LNCAP (cell line): ENCODE measurements around the gene GTPBP3.
A peak's percentile ranks its signal among the peaks of the same experiment; 100 is the strongest.

ENCODE experiments used
- TF ChIP-seq, protein P1 (sequence below): fragments of 450-650 bp; IDR thresholded peaks from 2 replicates; pipeline ENCODE4 v1.5.1; 2017; ENCODE audit warnings: mild to moderate bottlenecking

Gene GTPBP3

GRCh38 chr19:17327654-17328516 lies 9.5 kb upstream of the GTPBP3 start:
- TF ChIP-seq, protein P1, sequence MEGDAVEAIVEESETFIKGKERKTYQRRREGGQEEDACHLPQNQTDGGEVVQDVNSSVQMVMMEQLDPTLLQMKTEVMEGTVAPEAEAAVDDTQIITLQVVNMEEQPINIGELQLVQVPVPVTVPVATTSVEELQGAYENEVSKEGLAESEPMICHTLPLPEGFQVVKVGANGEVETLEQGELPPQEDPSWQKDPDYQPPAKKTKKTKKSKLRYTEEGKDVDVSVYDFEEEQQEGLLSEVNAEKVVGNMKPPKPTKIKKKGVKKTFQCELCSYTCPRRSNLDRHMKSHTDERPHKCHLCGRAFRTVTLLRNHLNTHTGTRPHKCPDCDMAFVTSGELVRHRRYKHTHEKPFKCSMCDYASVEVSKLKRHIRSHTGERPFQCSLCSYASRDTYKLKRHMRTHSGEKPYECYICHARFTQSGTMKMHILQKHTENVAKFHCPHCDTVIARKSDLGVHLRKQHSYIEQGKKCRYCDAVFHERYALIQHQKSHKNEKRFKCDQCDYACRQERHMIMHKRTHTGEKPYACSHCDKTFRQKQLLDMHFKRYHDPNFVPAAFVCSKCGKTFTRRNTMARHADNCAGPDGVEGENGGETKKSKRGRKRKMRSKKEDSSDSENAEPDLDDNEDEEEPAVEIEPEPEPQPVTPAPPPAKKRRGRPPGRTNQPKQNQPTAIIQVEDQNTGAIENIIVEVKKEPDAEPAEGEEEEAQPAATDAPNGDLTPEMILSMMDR = peak; percentile 80

GRCh38 chr19:17328517-17329365 lies 8.6 kb upstream of the GTPBP3 start:
- TF ChIP-seq, protein P1 = no peak

DNA sequence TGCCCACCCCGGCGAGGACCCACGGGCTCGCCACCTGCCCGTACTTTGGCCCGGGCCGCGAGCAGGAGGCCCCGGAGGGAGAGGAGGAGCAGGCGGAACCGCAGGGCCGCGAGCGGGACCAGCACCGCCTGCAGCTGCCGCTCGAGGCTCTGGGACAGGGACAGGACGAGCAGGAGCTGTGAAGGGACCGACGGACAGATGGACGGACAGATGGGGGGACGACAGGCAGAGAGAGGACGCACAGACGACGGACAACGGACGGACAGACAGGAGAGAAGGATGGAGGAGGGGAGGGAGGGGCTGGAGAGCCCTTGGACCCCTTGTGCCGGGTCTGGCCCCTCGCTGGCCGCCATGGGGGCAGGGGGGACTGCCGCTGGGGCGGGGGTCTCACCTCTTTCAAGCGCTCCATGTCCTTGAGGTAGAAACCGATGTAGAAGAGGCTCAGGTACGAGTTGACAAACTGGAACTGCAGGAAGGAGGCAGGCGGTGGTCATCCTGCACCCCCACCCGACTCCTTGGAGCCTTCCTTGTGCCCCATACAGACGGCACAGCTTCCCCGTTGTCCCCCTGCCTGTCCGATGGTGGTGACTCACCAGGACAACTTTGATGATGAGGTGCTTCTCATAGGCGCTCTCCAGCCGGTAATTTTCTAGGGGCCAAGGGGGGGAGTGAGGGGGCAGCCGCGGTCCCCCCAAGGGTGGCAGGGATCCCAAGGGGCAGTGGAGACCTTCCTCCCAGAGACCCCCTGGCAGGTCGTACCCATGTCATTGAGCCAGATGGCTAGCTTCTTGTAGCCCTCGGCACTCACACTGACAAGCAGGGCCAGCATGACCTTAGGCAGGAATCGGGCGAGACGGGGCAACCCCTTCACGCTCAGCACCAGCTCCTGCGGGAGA lies 7.7 kb upstream of the GTPBP3 start:
- TF ChIP-seq, protein P1 = no peak

DNA sequence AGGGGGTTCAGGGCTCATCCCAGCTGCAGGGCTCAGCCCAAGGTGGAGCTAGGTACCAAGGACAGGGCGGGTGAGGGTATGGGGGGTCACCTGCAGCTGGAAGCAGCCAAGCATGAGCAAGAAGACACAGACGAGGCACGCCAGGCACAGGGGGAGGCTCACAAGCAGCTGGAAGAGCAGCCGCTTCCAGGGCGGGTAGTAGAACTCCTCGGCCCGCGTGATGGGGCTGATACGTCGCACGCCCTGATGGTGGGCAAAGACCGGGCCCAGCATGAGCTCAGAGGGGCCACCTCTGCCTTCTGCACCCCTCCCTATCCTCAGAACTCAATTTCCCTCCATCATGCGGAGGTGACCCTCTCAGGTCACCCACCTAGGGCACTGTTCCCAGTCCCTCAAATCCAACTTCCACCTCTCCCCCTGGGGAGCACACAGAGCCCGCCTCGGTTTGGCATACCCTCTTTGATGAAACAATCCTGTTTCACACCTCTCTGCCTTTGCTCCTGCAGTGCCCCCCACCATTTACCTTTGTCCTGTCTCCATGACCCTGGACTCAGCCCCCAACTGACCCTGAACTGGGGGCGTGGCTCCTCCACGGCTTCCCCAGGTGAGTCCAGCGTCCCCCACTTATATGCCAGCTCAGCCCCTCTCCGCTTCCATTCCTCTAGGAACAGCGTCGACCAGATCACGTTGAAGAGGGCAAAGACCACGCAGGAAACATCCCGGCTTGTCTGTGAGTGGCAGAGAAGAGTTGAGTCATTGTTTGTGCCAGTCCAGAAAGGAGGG lies 6.9 kb upstream of the GTPBP3 start:
- TF ChIP-seq, protein P1 = no peak

DNA sequence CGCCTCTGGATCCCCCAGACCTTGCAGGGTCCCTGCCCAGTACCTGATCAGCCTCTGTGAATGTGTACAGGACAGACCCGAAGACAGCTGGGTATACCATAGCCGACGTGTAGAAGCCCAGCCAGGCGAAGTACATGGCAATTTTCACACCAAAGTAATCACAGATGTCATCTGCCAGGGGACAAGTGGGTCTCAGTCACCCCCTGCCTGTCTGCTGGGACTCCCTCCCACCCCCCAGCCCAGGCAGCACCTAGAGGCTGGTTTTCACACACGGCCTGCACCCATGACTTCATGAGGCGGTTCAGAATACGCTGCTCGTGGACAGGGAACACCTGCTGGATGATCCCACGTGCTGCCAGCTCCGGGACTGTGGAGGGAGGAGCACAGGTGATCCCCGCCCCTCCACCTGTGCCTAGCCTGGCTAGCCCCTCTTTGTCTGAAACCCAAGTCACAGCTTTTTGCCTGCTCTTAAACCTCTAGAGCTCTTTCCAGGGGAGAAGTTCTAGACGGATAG lies 6.3 kb upstream of the GTPBP3 start:
- TF ChIP-seq, protein P1 = no peak

DNA sequence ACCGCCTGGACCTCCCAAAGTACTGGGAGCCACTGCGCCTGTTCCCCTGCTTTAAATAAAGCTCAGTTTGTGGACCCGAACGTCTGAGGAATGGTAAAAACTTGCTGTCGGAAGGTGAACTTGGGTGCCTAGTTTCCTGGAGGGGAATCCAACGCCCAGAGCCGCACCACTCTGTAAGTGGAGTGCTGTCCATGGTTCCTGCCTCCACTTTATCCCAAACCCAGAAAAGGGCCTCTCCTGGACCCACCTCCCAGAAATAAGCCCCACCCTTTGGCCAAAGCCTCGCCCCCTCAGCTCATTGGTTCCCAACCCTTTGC lies 5.0 kb upstream of the GTPBP3 start:
- TF ChIP-seq, protein P1 = no peak
